ENCODE data around the gene SMAD6.
A peak's percentile ranks its signal among the peaks of the same experiment; 100 is the strongest.

The SMAD6 gene

DNA sequence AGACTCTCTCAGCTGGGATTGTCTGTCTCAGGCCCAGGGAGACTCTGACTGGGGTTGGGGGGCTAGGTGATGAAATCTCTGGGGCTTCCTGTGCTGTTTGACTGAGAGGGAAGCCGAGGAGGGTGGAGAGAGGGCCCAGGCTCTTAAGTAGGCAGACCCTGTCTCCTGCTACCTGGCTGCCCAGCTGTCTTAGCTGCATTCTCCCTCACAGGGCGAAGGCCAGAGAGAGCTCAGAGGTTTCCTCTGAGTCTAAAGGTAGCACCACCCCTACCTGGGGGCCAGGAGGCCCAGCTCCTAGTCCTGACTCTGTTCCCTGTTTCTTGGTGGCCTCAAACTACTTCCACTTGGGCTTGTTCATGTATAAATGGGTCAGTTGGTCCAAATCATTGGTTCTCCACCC, 24.4 kb downstream of the SMAD6 start:
- H3K4me1 Mint-ChIP-seq: peaks cover 78% of the 10 kb centered on the region
- no peak overlapping the region for H3K27ac Mint-ChIP-seq
- no peaks in the 10 kb centered on the region for H3K9me3 Mint-ChIP-seq
- H3K27me3 Mint-ChIP-seq (ENCODE audit: low read depth, poor library complexity): no peaks in the 10 kb centered on the region
- DNase-seq: no peak
- H3K36me3 Mint-ChIP-seq (ENCODE audit: low read depth): peaks cover 40% of the 10 kb centered on the region
- TF ChIP-seq, protein P1, sequence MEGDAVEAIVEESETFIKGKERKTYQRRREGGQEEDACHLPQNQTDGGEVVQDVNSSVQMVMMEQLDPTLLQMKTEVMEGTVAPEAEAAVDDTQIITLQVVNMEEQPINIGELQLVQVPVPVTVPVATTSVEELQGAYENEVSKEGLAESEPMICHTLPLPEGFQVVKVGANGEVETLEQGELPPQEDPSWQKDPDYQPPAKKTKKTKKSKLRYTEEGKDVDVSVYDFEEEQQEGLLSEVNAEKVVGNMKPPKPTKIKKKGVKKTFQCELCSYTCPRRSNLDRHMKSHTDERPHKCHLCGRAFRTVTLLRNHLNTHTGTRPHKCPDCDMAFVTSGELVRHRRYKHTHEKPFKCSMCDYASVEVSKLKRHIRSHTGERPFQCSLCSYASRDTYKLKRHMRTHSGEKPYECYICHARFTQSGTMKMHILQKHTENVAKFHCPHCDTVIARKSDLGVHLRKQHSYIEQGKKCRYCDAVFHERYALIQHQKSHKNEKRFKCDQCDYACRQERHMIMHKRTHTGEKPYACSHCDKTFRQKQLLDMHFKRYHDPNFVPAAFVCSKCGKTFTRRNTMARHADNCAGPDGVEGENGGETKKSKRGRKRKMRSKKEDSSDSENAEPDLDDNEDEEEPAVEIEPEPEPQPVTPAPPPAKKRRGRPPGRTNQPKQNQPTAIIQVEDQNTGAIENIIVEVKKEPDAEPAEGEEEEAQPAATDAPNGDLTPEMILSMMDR (IDR thresholded peaks at IDR 0.05): no peak
- H3K4me3 Mint-ChIP-seq: no peak overlapping the region

DNA sequence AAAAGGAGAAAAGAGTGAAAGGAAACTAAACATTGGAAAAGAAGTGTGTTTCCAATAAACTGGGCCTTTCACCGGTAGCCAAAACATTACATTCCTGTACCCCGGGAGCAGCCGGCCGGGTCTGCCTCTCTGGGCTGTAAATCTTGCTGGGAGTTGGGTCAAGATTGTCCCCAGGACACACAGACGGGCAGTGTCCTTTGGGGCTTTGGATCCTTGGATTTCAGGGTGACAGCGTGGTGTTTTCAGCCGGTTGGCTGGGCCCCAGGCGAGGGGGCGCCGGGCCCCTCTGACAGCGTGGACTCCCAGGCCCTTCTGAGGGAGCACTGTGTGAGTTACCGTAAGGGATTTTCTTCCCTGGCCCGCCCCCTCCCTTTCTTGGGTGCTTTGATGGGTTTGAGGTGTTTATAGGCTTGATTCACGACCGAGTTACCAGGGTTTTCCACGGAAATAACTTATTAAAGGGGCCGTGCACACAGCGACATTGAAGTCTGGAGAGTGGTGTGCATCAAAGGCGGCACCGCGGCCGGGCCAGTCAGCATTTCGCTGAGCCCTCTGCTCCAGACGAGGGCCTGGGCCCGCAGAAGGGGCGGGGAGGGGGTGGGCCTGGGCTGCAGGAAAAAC, 27.4 kb downstream of the SMAD6 start:
- peak overlapping the region; percentile 99 for H3K27ac Mint-ChIP-seq
- no peaks in the 10 kb centered on the region for H3K27me3 Mint-ChIP-seq (ENCODE audit: low read depth, poor library complexity)
- TF ChIP-seq, protein P1 (IDR thresholded peaks at IDR 0.05): no peak
- no peaks in the 10 kb centered on the region for H3K9me3 Mint-ChIP-seq
- peaks cover 45% of the 10 kb centered on the region for H3K36me3 Mint-ChIP-seq (ENCODE audit: low read depth)
- peak overlapping the region; percentile 72 for H3K4me3 Mint-ChIP-seq
- peak; percentile 73 for DNase-seq
- peaks cover 84% of the 10 kb centered on the region for H3K4me1 Mint-ChIP-seq

DNA sequence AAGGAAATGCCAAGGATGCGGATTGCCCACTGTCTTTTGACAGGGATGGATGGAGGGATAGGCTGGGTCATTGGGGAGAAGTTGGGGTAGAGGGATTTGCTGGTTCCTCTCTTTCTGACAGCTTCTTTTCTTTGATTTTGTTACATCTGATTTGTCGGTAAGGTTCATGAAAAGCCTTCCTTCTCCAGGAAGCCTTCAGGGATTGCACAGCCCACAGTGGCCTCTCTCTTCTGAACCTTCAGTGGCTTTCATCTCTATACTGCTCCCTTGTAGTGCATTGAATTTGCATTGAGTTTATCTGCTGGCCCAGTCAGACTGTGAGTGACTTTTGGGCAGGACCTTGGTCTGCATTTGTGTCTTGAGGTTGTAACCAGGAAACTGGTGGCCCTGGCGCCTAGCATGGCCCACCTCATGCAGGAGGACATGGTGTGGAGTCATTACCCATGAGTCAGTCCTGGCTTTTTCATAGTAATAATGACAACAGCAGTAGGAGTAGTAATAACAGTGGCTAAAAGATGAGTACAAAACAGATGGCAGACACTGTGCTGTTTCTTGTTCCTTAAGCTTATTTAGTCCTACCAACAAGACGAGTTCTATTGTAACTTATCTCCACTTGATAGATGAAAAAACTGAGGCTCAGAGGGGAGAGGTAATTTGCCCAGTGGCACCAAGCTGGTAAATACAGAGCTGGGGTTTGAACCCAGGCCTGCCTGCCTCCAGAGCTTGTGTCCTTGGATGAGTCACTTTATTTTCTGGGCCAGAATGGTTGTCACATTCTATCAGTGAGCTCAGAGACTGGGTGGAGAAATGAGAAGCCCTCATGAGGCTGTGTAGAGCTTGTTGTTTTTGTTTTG, 28.4 kb downstream of the SMAD6 start:
- peaks cover 41% of the 10 kb centered on the region for H3K36me3 Mint-ChIP-seq (ENCODE audit: low read depth)
- DNase-seq: no peak
- H3K4me3 Mint-ChIP-seq: peak overlapping the region; percentile 72
- no peaks in the 10 kb centered on the region for H3K9me3 Mint-ChIP-seq
- H3K27me3 Mint-ChIP-seq (ENCODE audit: low read depth, poor library complexity): peaks cover 4% of the 10 kb centered on the region
- peak overlapping the region; percentile 55 for H3K27ac Mint-ChIP-seq
- TF ChIP-seq, protein P1 (IDR thresholded peaks at IDR 0.05): no peak
- peaks cover 82% of the 10 kb centered on the region for H3K4me1 Mint-ChIP-seq

DNA sequence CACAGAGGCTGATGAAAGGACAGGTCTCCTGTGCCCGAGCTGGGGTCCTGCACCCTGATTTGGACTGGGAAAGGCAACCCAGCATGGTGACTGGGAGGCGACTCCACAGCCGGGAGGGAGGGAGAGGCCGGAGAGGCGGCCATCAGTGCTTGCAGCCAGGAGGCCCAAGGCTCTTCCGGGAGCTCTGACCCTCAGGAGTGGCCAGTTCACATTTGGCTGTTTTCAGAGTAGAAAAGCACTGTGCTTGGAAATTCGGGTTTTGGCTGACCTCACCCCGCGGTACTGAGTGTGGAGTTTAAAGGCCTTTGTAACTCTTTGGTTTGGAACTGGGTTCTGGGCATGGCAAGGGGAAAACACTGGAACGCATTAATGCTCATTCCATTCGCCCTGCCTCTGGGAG, 31.9 kb downstream of the SMAD6 start:
- Mint-ChIP-seq H3K4me3 (peak overlapping the region; percentile 16), H3K27ac (no peak overlapping the region)

DNA sequence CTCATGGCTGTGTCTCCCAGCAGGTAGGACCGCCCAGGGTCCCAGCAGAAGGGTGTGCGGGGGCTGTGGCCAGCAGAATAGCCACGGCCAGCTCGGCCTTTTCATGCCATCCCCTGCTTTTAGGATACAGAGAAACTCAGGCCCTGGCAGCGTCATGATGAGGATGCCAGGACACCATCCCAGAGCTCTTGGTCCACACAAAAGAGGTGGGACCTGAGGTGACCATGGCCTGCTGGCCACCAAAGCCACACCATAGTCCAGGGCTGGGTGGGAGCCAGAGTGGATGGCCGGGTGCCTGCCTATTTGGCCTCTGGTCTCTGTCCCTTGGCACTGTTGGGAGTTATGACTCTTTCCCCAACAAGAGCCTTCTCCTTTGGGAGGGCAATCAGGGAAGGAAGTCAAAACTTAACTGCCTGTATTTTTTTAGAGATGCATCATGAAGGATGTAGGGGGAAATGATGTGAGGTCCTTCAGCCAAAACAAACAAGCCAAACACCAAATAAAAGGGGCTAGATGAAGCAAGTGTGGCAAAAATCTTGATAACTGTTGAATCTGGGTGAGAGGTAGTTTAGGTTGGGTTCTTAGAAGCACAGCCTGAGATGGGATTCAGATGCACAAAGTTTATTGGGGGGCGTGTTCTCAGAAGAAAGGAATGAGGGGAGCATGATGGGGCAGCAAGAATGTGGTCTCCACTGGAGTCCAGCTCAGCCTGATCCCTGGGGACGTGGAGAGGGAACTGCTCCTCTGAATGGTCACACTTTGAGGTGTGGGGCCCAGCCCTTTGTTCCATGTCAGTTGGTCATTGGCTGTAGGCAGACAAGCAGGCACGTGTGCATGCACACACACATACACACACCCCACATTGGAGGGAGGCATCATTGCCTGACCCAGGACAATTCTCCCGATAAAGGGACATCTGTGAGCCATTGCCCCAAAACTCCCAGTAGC, 33.2 kb downstream of the SMAD6 start:
- Mint-ChIP-seq H3K27me3 (ENCODE audit: low read depth, poor library complexity) (peaks cover 10% of the 10 kb centered on the region), H3K36me3 (ENCODE audit: low read depth) (peaks cover 22% of the 10 kb centered on the region), H3K4me1 (peaks cover 90% of the 10 kb centered on the region), H3K9me3 (no peaks in the 10 kb centered on the region), H3K4me3 (no peak overlapping the region), H3K27ac (peak overlapping the region; percentile 12)
- TF ChIP-seq, protein P1 (IDR thresholded peaks at IDR 0.05): no peak
- no peak for DNase-seq

More for the DNA sequence above, 31.9 kb downstream of the SMAD6 start:
- Mint-ChIP-seq H3K27me3 (ENCODE audit: low read depth, poor library complexity) (peaks cover 10% of the 10 kb centered on the region), H3K4me1 (peaks cover 90% of the 10 kb centered on the region), H3K9me3 (no peaks in the 10 kb centered on the region), H3K36me3 (ENCODE audit: low read depth) (peaks cover 22% of the 10 kb centered on the region)
- no peak for DNase-seq
- TF ChIP-seq, protein P1 (IDR thresholded peaks at IDR 0.05): no peak
